Measurements from ENCODE around the gene ABCF1.
A peak's percentile ranks its signal among the peaks of the same experiment; 100 is the strongest.

Gene ABCF1

DNA sequence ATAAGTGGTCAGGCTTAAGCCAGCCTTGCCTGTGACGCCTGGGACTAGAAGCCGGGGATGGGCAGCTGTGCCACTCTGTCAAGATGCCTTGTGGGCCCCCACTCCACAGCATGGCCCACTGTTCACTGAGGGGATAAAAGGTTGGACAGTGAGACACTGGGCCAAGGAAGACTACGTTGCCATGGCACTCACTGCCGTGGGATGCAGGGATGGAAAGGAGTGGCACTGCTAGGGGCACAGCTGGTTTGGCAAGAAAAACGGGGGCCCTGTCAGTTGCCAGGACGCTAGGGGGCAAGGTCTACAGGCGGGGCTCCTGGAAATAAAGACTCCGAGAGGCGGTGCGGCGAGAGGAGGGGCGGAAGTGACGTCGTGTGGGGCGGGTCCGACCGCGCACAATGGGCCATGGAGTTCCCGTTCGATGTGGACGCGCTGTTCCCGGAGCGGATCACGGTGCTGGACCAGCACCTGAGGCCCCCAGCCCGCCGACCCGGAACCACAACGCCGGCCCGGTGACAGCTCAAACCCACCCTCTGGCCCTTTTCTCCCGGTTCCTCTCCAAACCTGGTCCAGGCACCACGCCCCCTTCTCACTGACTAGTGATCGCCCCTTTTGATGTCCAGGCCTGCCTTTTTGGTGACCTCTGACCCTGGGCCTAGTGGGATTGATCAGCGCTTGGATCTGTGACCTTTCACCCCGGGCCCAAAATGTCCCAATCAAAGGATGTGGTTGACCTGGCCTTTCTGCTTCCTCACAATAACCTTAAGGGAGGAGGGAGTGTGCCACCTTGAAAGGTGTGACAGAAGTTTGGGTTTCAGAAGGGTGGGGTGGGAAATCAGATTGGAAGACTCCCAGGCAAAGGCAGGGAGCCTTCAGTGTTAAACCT lies 55.5 kb downstream of the ABCF1 start, which contains the start of gene ATAT1:
TSS of gene ATAT1 (plus strand) at position 391 of the 883 bp plus-strand sequence.
- DNase-seq, result peak; percentile 92

DNA sequence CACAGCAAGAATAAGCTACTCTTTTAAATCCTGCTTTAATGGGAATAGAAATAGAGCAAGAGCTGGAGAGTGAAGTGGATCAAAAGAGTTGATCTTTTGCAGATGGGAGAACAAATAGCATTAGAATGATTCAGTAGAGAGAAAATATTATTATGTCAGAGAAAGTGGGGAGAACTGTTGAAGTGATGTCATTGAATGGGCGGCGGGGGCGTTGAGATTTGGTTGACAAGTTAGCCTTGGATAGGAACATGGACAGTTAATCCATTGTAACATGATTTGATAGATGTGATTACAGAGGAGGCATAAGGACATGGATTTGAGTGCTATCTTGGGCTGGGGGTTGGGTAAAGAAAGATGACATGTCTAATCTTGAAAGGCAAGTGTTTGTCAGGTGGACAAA lies 64.6 kb downstream of the ABCF1 start:
- DNase-seq, result no peak

DNA sequence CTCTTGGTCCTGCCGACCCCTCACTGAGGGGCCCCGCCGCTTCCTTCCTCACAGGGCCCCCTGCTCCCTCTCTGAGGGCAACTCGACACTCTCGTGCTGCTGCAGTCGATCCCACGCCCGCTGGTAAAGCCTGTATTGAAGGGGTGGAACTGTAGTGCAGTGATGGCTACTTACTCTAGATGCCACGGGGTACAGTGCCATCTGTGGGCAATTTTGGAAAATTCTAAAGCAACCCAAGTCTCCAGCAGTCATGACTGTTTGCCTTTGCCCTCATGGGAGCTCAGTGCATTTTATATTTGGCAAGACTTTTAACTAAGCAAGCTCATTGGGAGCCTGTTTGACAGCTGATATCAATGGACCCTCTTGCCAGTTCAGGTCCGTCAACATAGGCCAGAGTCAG lies 69.2 kb downstream of the ABCF1 start:
- no peak for DNase-seq

DNA sequence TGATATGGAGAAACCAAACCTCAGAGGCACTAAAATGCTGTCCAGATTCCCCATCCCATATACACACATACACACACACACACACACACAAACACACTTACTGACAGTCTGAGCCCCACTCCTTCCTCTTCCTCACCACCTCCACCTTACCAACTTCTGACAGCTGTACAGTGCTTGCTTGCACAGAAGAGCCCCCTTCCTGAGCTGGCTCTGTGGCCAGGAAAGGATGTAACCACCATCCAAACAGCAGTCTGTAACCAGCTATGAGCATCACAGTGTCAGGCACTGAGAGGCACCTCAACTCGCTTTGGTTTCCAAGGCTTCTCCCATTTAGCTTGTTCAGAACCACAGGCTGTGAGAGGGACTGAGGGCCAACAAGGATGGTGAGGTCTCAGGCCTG lies 69.8 kb downstream of the ABCF1 start:
- no peak for DNase-seq

Data from right forelimb (tissue), 1 donor.